Nephron progenitor cell (in vitro differentiated cells): Measurements from ENCODE around the gene FOXO3B.
"Not testable (repeated sequence)": the region's sequence is repeated elsewhere in the genome, so short reads cannot be mapped to it uniquely, and the experiment has no call there.

Experiments
- DNase-seq: peaks from one replicate; pipeline ENCODE4 v3.0.0; 2021
- H3K27ac Mint-ChIP-seq: 2 replicates; pipeline ENCODE4 v1.8.0; 2021; ENCODE audit warnings: mild to moderate bottlenecking, moderate library complexity, mixed read lengths
- H3K27me3 Mint-ChIP-seq: 2 replicates; pipeline ENCODE4 v1.8.0; 2021; ENCODE audit warnings: mild to moderate bottlenecking, low read depth, mixed read lengths; ENCODE audit not compliant: poor library complexity
- H3K36me3 Mint-ChIP-seq: 2 replicates; pipeline ENCODE4 v1.8.0; 2021; ENCODE audit warnings: low read depth, mixed read lengths
- H3K4me1 Mint-ChIP-seq: 2 replicates; pipeline ENCODE4 v1.8.0; 2021; ENCODE audit warnings: mixed read lengths
- H3K4me3 Mint-ChIP-seq: 2 replicates; pipeline ENCODE4 v1.8.0; 2021; ENCODE audit warnings: mild to moderate bottlenecking, moderate library complexity, mixed read lengths
- H3K9me3 Mint-ChIP-seq: 2 replicates; pipeline ENCODE4 v1.8.0; 2021; ENCODE audit warnings: mild to moderate bottlenecking, moderate library complexity, mixed read lengths

The FOXO3B gene

DNA sequence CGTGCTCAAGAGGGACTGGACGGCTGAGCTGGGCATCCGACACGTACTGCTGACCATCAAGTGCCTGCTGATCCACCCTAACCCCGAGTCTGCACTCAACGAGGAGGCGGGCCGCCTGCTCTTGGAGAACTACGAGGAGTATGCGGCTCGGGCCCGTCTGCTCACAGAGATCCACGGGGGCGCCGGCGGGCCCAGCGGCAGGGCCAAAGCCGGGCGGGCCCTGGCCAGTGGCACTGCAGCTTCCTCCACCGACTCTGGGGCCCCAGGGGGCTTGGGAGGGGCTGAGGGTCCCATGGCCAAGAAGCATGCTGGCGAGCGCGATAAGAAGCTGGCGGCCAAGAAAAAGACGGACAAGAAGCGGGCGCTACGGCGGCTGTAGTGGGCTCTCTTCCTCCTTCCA, 4.7 kb downstream of the FOXO3B start:
- DNase-seq, H3K27ac Mint-ChIP-seq, H3K27me3 Mint-ChIP-seq, H3K4me3 Mint-ChIP-seq, H3K4me1 Mint-ChIP-seq: not testable (repeated sequence)
- Mint-ChIP-seq H3K36me3 (peaks cover 82% of the 10 kb centered on the region), H3K9me3 (peaks cover 75% of the 10 kb centered on the region)

DNA sequence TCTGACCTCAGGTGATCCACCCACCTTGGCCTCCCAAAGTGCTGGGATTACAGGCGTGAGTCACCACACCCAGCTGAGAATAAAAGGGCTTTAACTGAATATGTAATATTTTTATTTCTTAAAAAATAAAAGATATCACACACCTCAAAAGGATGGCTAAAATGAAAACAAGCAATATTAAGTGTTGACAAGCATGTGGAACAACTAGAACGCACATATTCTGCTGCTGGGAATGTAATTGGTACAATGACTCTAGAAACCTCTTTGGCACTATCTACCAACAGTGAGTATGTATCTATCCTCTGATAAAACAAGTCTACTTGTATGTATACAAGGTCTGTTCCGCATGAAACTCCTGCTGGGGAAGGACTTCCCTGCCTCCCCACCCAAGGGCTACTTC, 5.2 kb downstream of the FOXO3B start:
- not testable (repeated sequence) for H3K27ac Mint-ChIP-seq, H3K4me1 Mint-ChIP-seq, H3K27me3 Mint-ChIP-seq, H3K4me3 Mint-ChIP-seq, DNase-seq
- Mint-ChIP-seq H3K36me3 (peaks cover 86% of the 10 kb centered on the region), H3K9me3 (peaks cover 79% of the 10 kb centered on the region)

DNA sequence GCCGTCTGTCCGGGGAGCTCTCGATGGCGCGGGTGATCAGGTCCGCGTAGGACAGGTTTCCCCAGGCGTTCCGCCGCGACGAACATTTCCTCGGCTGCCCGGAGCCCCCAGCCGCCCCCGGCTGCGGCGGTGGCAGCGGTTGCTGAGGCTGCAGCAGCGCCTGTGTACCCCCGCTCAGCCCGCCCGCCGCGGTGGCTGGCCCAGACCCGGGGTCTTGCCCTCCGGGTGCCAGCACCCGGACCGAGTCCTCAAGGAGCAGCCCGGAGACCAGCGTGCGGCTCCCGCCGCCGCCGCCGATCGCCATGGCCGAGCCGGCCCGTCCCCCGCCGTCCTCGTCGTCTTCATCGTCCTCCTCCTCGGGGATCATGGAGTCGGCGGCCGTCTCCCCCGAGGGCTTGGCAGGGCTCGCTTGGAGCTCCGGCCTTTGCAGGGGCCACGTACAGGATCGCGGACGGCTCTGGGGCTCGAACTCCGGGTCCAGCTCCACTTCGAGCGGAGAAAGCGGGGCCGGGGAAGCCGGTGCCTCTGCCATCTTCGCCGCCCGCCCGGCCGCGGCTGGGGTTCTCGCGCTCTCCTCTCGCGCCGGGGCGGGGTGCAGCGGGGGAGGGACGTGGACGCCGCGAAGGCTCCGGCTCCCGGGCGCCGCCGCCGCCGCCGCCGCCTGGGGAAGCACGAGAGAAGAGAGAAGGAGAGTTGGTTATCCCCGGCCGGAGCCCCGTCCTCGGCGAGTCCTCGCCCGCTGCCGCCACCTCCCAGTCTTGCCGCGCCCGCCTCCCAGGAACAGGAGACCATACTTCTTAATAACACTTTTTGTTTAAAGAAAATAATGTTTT, 9.5 kb downstream of the FOXO3B start:
- not testable (repeated sequence) for H3K4me1 Mint-ChIP-seq, H3K27ac Mint-ChIP-seq, H3K27me3 Mint-ChIP-seq, H3K4me3 Mint-ChIP-seq, DNase-seq
- Mint-ChIP-seq H3K9me3 (peaks cover 79% of the 10 kb centered on the region), H3K36me3 (peaks cover 88% of the 10 kb centered on the region)

DNA sequence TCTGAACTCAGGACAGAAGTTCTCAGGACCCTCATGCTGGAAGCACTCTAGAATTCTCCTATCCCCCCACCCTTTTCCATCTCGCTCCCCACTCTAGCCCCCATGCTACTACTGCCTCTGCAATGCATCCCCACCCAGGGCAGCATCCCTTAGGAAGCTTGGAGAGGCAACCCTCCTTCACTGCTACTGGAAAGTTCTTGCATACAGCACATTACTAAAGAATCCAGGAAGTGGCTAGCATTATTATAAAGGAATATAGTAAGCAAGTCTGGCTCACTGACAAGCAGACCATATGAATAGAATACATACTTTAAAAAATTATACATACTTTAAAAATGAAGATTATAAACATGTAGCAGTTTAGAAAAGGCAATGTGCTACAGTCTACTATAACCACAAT, 13.5 kb downstream of the FOXO3B start:
- H3K36me3 Mint-ChIP-seq = peaks cover 70% of the 10 kb centered on the region

DNA sequence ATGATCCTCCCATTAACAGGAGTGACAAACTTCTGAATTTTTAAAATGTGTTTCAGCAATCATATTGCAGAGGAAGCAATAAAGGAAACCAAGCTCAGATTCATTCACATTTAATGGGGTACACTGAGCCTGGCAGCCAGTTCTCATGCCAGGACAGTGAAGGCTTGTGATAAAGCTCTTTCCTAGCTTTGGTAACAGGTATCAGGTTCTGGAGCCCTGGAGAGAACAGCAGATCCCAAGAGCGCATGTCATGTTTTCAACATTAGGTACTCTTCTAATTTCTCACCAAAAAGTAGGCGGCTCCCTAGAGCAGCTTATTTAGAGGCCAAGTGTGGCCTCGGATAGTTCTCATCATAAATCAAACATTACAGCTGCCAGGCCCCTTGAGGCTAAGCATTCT, 14.6 kb downstream of the FOXO3B start:
- DNase-seq, H3K4me3 Mint-ChIP-seq, H3K27ac Mint-ChIP-seq, H3K4me1 Mint-ChIP-seq, H3K27me3 Mint-ChIP-seq: not testable (repeated sequence)
- Mint-ChIP-seq H3K9me3 (peaks cover 82% of the 10 kb centered on the region), H3K36me3 (peaks cover 73% of the 10 kb centered on the region)

More for the DNA sequence above, 13.5 kb downstream of the FOXO3B start:
- not testable (repeated sequence) for H3K4me3 Mint-ChIP-seq, DNase-seq, H3K27ac Mint-ChIP-seq, H3K27me3 Mint-ChIP-seq, H3K4me1 Mint-ChIP-seq
- peaks cover 78% of the 10 kb centered on the region for H3K9me3 Mint-ChIP-seq

DNA sequence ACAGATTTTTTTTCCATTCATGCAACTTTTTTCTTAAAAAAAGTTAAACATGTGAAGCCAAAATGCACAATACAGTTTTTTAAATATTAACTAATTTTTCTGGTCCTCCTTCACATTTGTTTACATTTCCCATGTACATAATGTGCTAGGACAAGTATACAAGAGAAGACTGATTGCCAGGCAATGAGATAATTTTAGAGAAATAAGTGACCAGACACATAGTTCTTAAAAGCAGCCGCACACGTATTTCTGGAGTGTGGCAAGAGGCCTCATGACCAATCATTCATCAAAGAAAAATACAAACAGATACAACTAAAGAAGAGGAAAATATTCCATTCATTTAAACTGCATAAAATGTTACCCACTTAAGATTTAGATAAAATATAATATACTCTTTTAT, 15.8 kb downstream of the FOXO3B start:
- not testable (repeated sequence) for H3K27ac Mint-ChIP-seq, H3K4me1 Mint-ChIP-seq, H3K4me3 Mint-ChIP-seq, H3K27me3 Mint-ChIP-seq, DNase-seq
- Mint-ChIP-seq H3K9me3 (peaks cover 84% of the 10 kb centered on the region), H3K36me3 (peaks cover 73% of the 10 kb centered on the region)

DNA sequence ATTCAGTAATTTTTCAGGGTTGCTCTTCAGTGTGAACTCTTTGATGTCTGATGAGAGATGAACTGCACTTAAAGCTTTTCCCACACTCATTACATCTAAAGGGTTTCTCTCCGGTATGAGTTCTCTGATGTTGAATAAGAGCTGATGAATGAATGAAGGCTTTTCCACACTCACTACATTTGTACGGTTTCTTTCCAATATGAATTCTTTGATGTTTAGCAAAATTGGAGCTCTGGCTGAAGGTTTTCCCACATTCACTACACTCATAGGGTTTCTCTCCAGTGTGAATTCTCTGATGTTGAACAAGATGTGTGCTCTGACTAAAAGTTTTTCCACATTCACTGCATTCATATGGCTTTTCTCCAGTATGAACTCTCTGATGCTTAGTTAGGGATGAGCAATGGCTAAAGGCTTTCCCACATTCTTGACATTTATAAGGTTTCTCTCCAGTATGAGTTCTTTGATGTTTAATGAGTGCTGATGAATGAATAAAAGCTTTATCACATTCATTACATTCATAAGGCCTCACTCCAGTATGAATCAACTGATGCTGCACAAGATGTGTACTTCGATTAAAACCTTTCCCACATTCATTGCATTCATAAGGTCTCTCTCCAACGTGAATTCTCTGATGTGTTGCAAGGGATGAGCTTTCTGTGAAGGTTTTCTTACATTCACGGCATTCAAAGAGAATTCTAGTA, 20.0 kb downstream of the FOXO3B start:
- H3K4me3 Mint-ChIP-seq, DNase-seq, H3K27me3 Mint-ChIP-seq, H3K4me1 Mint-ChIP-seq, H3K27ac Mint-ChIP-seq: not testable (repeated sequence)
- peaks cover 37% of the 10 kb centered on the region for H3K36me3 Mint-ChIP-seq
- H3K9me3 Mint-ChIP-seq = peaks cover 76% of the 10 kb centered on the region

DNA sequence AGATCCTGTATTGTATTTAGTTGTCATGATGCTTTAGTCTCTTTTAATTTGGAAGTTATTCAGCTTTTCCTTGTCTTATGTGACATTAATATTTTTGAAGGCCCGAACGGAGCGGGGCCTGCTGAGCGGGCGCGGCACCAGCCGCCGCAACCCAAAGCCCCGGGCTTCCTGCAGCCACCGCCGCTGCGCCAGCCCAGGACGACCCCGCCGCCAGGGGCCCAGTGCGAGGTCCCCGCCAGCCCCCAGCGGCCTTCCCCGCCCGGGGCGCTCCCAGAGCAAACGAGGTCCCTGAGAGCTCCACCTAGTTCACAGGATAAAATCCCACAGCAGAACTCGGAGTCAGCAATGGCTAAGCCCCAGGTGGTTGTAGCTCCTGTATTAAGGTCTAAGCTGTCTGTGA, 32.0 kb downstream of the FOXO3B start:
- H3K4me3 Mint-ChIP-seq, H3K4me1 Mint-ChIP-seq, H3K27ac Mint-ChIP-seq, DNase-seq, H3K27me3 Mint-ChIP-seq, H3K36me3 Mint-ChIP-seq: not testable (repeated sequence)
- H3K9me3 Mint-ChIP-seq = peaks cover 16% of the 10 kb centered on the region

DNA sequence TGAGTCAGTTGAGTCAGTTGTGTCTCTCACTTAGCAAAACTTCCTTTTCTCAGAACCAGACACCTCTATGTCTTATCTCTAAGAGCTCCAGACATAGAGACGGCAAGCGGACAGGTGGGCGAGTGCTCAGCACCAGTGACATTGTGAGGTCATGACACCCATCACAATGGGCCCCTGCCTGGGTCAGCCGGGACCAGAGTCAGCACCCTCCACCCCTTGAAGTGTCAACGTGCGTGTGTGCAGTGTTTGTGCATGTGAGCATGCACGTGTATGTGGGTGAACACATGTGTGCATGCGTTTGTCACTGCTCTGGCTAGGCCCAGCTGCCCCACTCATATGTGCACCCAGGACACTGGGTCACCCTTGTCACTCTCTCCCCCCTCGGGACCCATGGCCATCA, 37.8 kb downstream of the FOXO3B start, which contains the start of gene TBC1D28:
Gene TBC1D28, minus strand, starts transcription at position 101 of the 400 bp plus-strand sequence. CDS start 3,039 bp downstream, outside the sequence.
- H3K9me3 Mint-ChIP-seq, H3K4me3 Mint-ChIP-seq, H3K36me3 Mint-ChIP-seq, H3K27me3 Mint-ChIP-seq, DNase-seq, H3K4me1 Mint-ChIP-seq, H3K27ac Mint-ChIP-seq: not testable (repeated sequence)

DNA sequence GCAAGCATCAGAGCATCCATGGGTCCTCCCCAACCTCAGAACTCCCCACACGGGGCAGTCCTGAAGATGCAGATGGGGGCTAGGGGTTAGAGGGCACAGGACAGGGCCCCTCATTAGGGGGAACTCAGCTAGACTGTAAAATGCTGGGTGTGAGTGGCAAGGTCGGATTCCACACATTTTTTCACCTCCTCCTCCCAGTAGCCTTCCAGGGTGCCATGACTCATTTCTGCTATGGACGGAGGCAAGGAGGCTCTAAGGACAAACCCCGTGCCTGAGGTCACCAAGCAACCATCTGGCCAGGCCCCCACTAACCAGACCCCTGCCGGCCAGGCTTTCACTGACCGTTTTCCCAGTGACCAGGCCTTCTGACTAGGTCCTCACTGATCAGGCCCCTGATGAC, 39.0 kb downstream of the FOXO3B start:
- H3K27me3 Mint-ChIP-seq, H3K4me3 Mint-ChIP-seq, DNase-seq, H3K27ac Mint-ChIP-seq, H3K9me3 Mint-ChIP-seq, H3K36me3 Mint-ChIP-seq, H3K4me1 Mint-ChIP-seq: not testable (repeated sequence)

DNA sequence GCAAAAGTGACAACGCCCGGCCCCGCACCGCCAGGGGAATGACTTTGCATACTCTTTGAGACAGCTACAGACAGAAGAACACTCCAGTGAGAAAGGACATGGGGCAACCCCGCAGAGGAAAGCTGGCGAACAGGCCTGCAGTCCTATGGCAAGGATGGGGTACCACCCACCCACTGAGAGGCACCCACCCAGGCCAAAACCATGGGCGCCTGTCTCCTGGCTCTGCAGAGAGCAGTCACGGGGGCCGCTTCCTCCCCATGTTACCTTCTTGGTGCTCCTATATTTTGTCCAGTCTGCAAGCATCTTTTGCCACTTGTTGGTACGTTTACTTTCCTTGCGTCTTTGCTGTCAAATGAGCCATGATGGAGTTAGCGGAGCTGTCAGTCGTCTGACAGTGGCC, 43.8 kb downstream of the FOXO3B start:
- not testable (repeated sequence) for H3K4me3 Mint-ChIP-seq, H3K27ac Mint-ChIP-seq, H3K4me1 Mint-ChIP-seq, H3K36me3 Mint-ChIP-seq, DNase-seq, H3K9me3 Mint-ChIP-seq
- H3K27me3 Mint-ChIP-seq = peaks cover 11% of the 10 kb centered on the region

DNA sequence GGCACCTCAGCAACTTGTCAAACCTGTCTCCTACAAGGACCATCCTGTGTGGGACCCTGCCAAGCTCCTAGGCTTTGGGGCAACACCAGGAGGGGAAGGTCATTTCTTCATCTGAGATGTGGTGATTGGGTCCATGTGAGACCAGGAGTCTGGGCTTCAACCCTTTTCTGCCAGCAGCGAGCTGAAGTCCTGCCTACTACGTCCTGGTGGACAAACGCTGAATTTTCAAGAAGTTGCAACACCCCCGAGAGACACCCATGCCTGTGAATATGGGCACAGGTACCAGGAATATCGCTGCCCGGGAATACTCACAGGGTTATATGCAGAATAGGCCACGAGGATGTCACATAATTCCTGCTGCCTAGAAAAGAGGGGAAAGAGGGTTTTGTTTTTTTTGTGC, 45.9 kb downstream of the FOXO3B start:
- DNase-seq, H3K4me1 Mint-ChIP-seq, H3K27ac Mint-ChIP-seq, H3K9me3 Mint-ChIP-seq, H3K4me3 Mint-ChIP-seq, H3K36me3 Mint-ChIP-seq: not testable (repeated sequence)
- peaks cover 10% of the 10 kb centered on the region for H3K27me3 Mint-ChIP-seq

DNA sequence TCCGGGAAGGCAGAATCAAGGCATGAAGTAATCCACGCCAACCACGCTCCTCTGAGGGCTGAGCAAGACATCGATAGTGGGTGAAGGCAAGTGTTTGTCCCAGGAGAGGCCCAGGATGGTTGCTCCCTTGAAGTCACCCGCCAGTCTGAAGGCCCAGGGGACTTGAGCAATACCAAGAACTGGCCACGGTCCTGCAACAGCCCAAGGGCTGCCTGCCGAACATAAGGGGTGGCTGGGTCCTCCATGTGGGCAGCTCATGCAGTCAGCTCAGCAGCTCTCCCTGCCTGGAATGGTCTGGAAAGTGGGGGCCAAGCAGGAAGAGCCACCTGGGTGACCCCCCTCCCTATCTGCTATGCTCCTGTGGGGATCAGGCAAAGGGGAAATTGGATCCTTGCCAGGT, 46.3 kb downstream of the FOXO3B start:
- not testable (repeated sequence) for H3K4me3 Mint-ChIP-seq

DNA sequence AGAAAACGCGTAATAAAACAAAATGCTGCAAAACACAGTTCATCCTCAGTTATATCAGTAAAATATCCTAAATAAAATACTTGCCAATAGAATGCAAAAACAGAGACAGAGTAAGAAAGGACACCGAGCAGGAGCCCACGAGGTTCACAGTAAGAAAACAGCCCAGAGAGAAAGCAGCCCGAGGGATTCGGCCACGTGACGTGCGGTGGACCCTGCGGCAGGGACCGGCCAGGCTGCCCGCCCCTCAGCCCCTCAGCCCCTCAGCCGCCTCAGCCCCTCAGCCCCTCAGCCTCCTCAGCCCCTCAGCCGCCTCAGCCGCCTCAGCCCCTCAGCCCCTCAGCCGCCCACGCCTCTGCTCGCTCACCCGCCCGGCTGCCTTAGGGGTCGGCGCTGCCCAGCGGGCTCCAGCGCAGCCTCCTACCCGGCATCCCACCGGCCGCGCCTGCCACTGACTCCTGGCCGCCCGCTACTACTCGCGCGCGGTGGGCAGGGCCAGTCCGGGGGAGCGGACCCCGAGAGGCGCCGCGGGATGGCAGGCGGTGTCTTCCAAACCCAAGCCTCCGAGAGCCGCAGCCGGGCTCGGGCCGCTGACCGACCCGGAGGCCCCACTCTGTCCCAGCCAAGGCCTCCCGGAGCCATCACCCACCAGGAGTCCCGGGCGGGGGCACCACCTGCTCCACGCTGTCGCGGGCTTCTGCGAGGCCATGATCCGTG, 47.4 kb downstream of the FOXO3B start:
- not testable (repeated sequence) for H3K27ac Mint-ChIP-seq, H3K27me3 Mint-ChIP-seq, H3K9me3 Mint-ChIP-seq, H3K36me3 Mint-ChIP-seq, H3K4me1 Mint-ChIP-seq
- peak; percentile 48 for DNase-seq
- peak overlapping the region; percentile 71 for H3K4me3 Mint-ChIP-seq

More for the DNA sequence above, 46.3 kb downstream of the FOXO3B start:
- H3K36me3 Mint-ChIP-seq, H3K27ac Mint-ChIP-seq, H3K4me1 Mint-ChIP-seq, DNase-seq, H3K9me3 Mint-ChIP-seq, H3K27me3 Mint-ChIP-seq: not testable (repeated sequence)
